Neural crest cell (in vitro differentiated cells): ENCODE results near the gene PLCH2. TPM values are rescaled to one million over a fixed set of nuclear protein-coding genes. Genes with fewer than 3 reads are reported as not detected.

ENCODE experiments used
- DNase-seq: peaks from one replicate; pipeline ENCODE4 v3.0.0; 2021; ENCODE audit warnings: low read depth, mixed read lengths, low spot score
- H3K27ac Mint-ChIP-seq: one replicate; pipeline ENCODE4 v1.8.0; 2021; ENCODE audit warnings: mild to moderate bottlenecking, mixed read lengths; ENCODE audit not compliant: unreplicated experiment
- H3K27me3 Mint-ChIP-seq: 2 replicates; pipeline ENCODE4 v1.8.0; 2021; ENCODE audit warnings: low read depth, mild to moderate bottlenecking, mixed read lengths
- H3K36me3 Mint-ChIP-seq: 2 replicates; pipeline ENCODE4 v1.8.0; 2021; ENCODE audit warnings: low read depth, mild to moderate bottlenecking, mixed read lengths
- H3K4me1 Mint-ChIP-seq: 2 replicates; pipeline ENCODE4 v1.8.0; 2021; ENCODE audit warnings: mixed read lengths
- H3K4me3 Mint-ChIP-seq: one replicate; pipeline ENCODE4 v1.8.0; 2021; ENCODE audit warnings: mild to moderate bottlenecking, mixed read lengths
- H3K9me3 Mint-ChIP-seq: 2 replicates; pipeline ENCODE4 v1.8.0; 2021; ENCODE audit warnings: mixed read lengths
- CTCF ChIP-seq: fragments of 200-600 bp; sonication (generic); conservative IDR thresholded peaks from 2 replicates; pipeline ENCODE4 v1.5.0; 2021; ENCODE audit warnings: antibody characterized with exemption, mild to moderate bottlenecking
- total RNA-seq: library from RNA; stranded (reverse); gene quantifications from 2 replicates; pipeline ENCODE4 v1.2.1, GENCODE V29; 2021

PLCH2 gene
- total RNA-seq, 1 donor from 2014 or later = 0.37 TPM

GRCh38 chr1:2528016-2528415, 51.9 kb downstream of the PLCH2 start:
- peaks cover 35% of the 10 kb centered on the region for H3K4me1 Mint-ChIP-seq
- H3K9me3 Mint-ChIP-seq = no peaks in the 10 kb centered on the region
- H3K27me3 Mint-ChIP-seq = peaks cover 47% of the 10 kb centered on the region
- no peak overlapping the region for H3K27ac Mint-ChIP-seq
- H3K36me3 Mint-ChIP-seq = no peaks in the 10 kb centered on the region
- no peak for DNase-seq
- peak overlapping the region; percentile 98 for H3K4me3 Mint-ChIP-seq
- TF ChIP-seq CTCF = no peak

- Mint-ChIP-seq H3K4me3 (peak overlapping the region; percentile 98), H3K27me3 (peaks cover 53% of the 10 kb centered on the region), H3K27ac (no peak overlapping the region), H3K4me1 (peaks cover 40% of the 10 kb centered on the region), H3K9me3 (no peaks in the 10 kb centered on the region), H3K36me3 (no peaks in the 10 kb centered on the region)
- no peak for TF ChIP-seq CTCF
- DNase-seq = no peak
These were observed 52.5 kb downstream of the PLCH2 start for GRCh38 chr1:2528611-2528965.

- no peak for TF ChIP-seq CTCF
- DNase-seq = peak; percentile 31
- H3K27ac Mint-ChIP-seq = no peak overlapping the region
- H3K4me3 Mint-ChIP-seq = peak overlapping the region; percentile 98
- peaks cover 40% of the 10 kb centered on the region for H3K4me1 Mint-ChIP-seq
- peaks cover 58% of the 10 kb centered on the region for H3K27me3 Mint-ChIP-seq
- no peaks in the 10 kb centered on the region for H3K9me3 Mint-ChIP-seq
- H3K36me3 Mint-ChIP-seq = no peaks in the 10 kb centered on the region
These were observed 53.1 kb downstream of the PLCH2 start for GRCh38 chr1:2528966-2529783.

- peak within 1 kb of the TSS; percentile 98 for H3K4me3 Mint-ChIP-seq
- H3K4me1 Mint-ChIP-seq = peaks cover 37% of the 10 kb centered on the region
- TF ChIP-seq CTCF = no peak
These were observed 53.9 kb downstream of the PLCH2 start, which contains the start of gene HES5 for GRCh38 chr1:2529784-2530512. Gene HES5, minus strand, starts transcription at chr1:2530263. Its CDS starts 99 bp downstream, at chr1:2530164.

GRCh38 chr1:2530513-2531361, 54.6 kb downstream of the PLCH2 start:
- no peaks in the 10 kb centered on the region for H3K9me3 Mint-ChIP-seq
- peaks cover 67% of the 10 kb centered on the region for H3K27me3 Mint-ChIP-seq
- no peak for TF ChIP-seq CTCF
- peaks cover 39% of the 10 kb centered on the region for H3K4me1 Mint-ChIP-seq
- H3K27ac Mint-ChIP-seq = no peak overlapping the region
- H3K4me3 Mint-ChIP-seq = peak overlapping the region; percentile 74
- no peak for DNase-seq
- no peaks in the 10 kb centered on the region for H3K36me3 Mint-ChIP-seq

More at GRCh38 chr1:2529784-2530512, 53.9 kb downstream of the PLCH2 start, which contains the start of gene HES5:
- no peaks in the 10 kb centered on the region for H3K9me3 Mint-ChIP-seq
- no peaks in the 10 kb centered on the region for H3K36me3 Mint-ChIP-seq
- H3K27ac Mint-ChIP-seq = no peak within 1 kb of the TSS
- peak; percentile 66 for DNase-seq
- H3K27me3 Mint-ChIP-seq = peaks cover 61% of the 10 kb centered on the region
